K562 (cell line): ENCODE results near the gene C2CD2. TPM values are rescaled to one million over a fixed set of nuclear protein-coding genes. Genes with fewer than 3 reads are reported as not detected.
A peak's percentile ranks its signal among the peaks of the same experiment; 100 is the strongest.

Experiments
- ATAC-seq: fragments of 200-7000 bp; cut with Tn5 transposase; 3 replicates; pipeline ENCODE4 v1.9.1; 2020; ENCODE audit warnings: moderate library complexity
- BruUV-seq: library from RNA; stranded (reverse); fragments of 400-500 nt; replicated peaks from 2 replicates; lab custom pipeline; 2021; lab: Mats Ljungman, UMichigan
- CTCF ChIA-PET: fragments of 300-600 bp; formaldehyde crosslinking; extraction: SDS; loops from one replicate; lab custom pipeline; 2021; ENCODE audit warnings: low intra/inter-chr PET ratio; lab: Yijun Ruan, JAX
- POLR2A ChIA-PET: fragments of 300-600, 350-650 bp; sonication (Branson Sonifier 250); formaldehyde crosslinking; extraction: SDS; loops from one replicate; lab custom pipeline; 2021; ENCODE audit warnings: antibody characterized with exemption, inconsistent platforms; lab: Yijun Ruan, JAX
- DNase-seq, 4 experiments: peaks; one replicate each; pipeline versions ENCODE4 v3.0.0 to v3.0.0-alpha.2; 2011 to 2018; ENCODE audit warnings: low spot score in 3 of 4, mixed read lengths in 3 of 4; ENCODE audit errors: extremely low read depth in 1 of 4
- FAIRE-seq: peaks from 2 replicates; lab custom pipeline; 2011; peaks lifted over from hg19 to GRCh38; lab: Jason Lieb, UNC
- H2AFZ ChIP-seq: 2 replicates; pipeline ENCODE4 v1.6.0; 2011; ENCODE audit warnings: low read depth, low read length, control low read depth, inconsistent platforms
- H3K27ac ChIP-seq: fragments of 200-600 bp; 3 replicates; pipeline ENCODE4 v1.8.0; 2011; ENCODE audit warnings: low read depth, mild to moderate bottlenecking, control low read depth, inconsistent platforms, low read length, moderate library complexity, mixed read lengths; ENCODE audit errors: extremely low read depth
- H3K27me3 ChIP-seq, 2 experiments: fragments of 300-600 bp in 1 of 2; 2 replicates in 1 of 2; 3 replicates in 1 of 2; pipeline versions ENCODE4 v1.6.0 to v1.8.0; 2011; ENCODE audit warnings: inconsistent platforms in 2 of 2, low read length in 2 of 2, mild to moderate bottlenecking in 1 of 2, mixed read lengths in 1 of 2, moderate library complexity in 1 of 2; ENCODE audit not compliant: control insufficient read depth in 2 of 2, insufficient read depth in 2 of 2
- H3K36me3 ChIP-seq: fragments of 300-600 bp; 3 replicates; pipeline ENCODE4 v1.8.0; 2011; ENCODE audit warnings: mild to moderate bottlenecking, low read length, inconsistent platforms; ENCODE audit not compliant: control insufficient read depth, insufficient read depth
- H3K4me1 ChIP-seq, 2 experiments: fragments of 200-600 bp in 1 of 2; replicated peaks in 1 of 2; 2 replicates in 1 of 2; 3 replicates in 1 of 2; pipeline versions ENCODE4 v1.5.1 to v1.8.0; 2011; ENCODE audit warnings: inconsistent platforms in 2 of 2, low read length in 2 of 2, mild to moderate bottlenecking in 1 of 2, mixed read lengths in 1 of 2, moderate library complexity in 1 of 2; ENCODE audit not compliant: control insufficient read depth in 2 of 2, insufficient read depth in 2 of 2
- H3K4me2 ChIP-seq: 2 replicates; pipeline ENCODE4 v1.6.1; 2011; ENCODE audit warnings: low read length, control low read depth, inconsistent platforms, mixed read lengths; ENCODE audit not compliant: insufficient read depth
- H3K4me3 ChIP-seq: fragments of 200-600 bp; sonication (generic), shearing (Covaris generic); 2 replicates; pipeline ENCODE4 v1.5.1; 2016; ENCODE audit warnings: control low read depth, inconsistent platforms
- H3K79me2 ChIP-seq: fragments of 200-600 bp; 3 replicates; pipeline ENCODE4 v1.8.0; 2011; ENCODE audit warnings: low read length, inconsistent platforms; ENCODE audit not compliant: control insufficient read depth, insufficient read depth
- H3K9ac ChIP-seq, 2 experiments: 2 replicates each; pipeline versions ENCODE4 v1.6.0 to v1.6.1; 2011; ENCODE audit warnings: low read depth in 2 of 2, low read length in 2 of 2, control low read depth in 1 of 2, inconsistent platforms in 1 of 2, mild to moderate bottlenecking in 1 of 2, mixed read lengths in 1 of 2; ENCODE audit not compliant: insufficient read depth in 1 of 2
- H3K9me1 ChIP-seq: one replicate; pipeline ENCODE4 v1.6.0; 2011; ENCODE audit warnings: inconsistent platforms, mild to moderate bottlenecking, low read length, moderate library complexity; ENCODE audit not compliant: control insufficient read depth, insufficient read depth
- H3K9me3 ChIP-seq: replicated peaks from 2 replicates; pipeline ENCODE4 v1.5.1; 2011; ENCODE audit warnings: low read depth, low read length, inconsistent platforms; ENCODE audit not compliant: control insufficient read depth, insufficient read depth
- H4K20me1 ChIP-seq: replicated peaks from 2 replicates; pipeline ENCODE4 v1.6.1; 2011; ENCODE audit warnings: low read length, inconsistent platforms, mixed read lengths; ENCODE audit not compliant: control insufficient read depth, insufficient read depth
- BCOR ChIP-seq: fragments of 450-650 bp; IDR thresholded peaks from 2 replicates; pipeline ENCODE4 v1.6.1; 2016
- CBX3 ChIP-seq, 2 experiments: IDR thresholded peaks; 1 replicate in 1 of 2; 2 replicates in 1 of 2; pipeline ENCODE4 v1.6.1; 2012; ENCODE audit warnings: inconsistent platforms in 2 of 2, low read length in 2 of 2, borderline replicate concordance in 1 of 2, control low read depth in 1 of 2
- FOXK2 ChIP-seq, 2 experiments: fragments of 450-650 bp; IDR thresholded peaks in 1 of 2; conservative IDR thresholded peaks in 1 of 2; 2 replicates each; pipeline ENCODE4 v1.6.1; 2016; ENCODE audit warnings: low read depth in 2 of 2, mild to moderate bottlenecking in 1 of 2
- HNRNPH1 ChIP-seq: fragments of 200-400 bp; formaldehyde crosslinking; optimal IDR thresholded peaks from 2 replicates; pipeline ENCODE3; 2017; ENCODE audit warnings: low read depth, mild to moderate bottlenecking, low read length, moderate library complexity
- IRF2 ChIP-seq: sonication (generic); formaldehyde crosslinking; IDR thresholded peaks from 2 replicates; pipeline ENCODE4 v1.8.1; 2022; ENCODE audit warnings: mild to moderate bottlenecking, missing genetic modification reagents
- PHF20 ChIP-seq: fragments of 450-650 bp; IDR thresholded peaks from 2 replicates; pipeline ENCODE4 v1.6.1; 2018; ENCODE audit not compliant: partially characterized antibody
- RBM25 ChIP-seq: fragments of 200-400 bp; formaldehyde crosslinking; IDR thresholded peaks from 2 replicates; pipeline ENCODE4 v1.6.1; 2018; ENCODE audit warnings: low read length, low read depth, moderate library complexity; ENCODE audit not compliant: severe bottlenecking
- TRIM28 ChIP-seq: fragments of 450-650 bp; IDR thresholded peaks from 2 replicates; pipeline ENCODE4 v1.6.1; 2017
- WGBS: fragments of 100-300 bp; shearing (Covaris generic); methylation state at CpG from one replicate; pipeline ENCODE4 v1.1.6; 2016; ENCODE audit warnings: low coverage, mixed read lengths; ENCODE audit not compliant: insufficient coverage; ENCODE audit errors: missing lambda C conversion rate; 5-methylcytosine and 5-hydroxymethylcytosine counted together
- in situ Hi-C: fragments of 300-500 bp; cut with MboI; formaldehyde crosslinking; loops from 4 replicates; pipeline ENCODE4 v1.15.0; 2018; ENCODE audit warnings: inconsistent platforms, mixed read lengths
- intact Hi-C: fragments of 100-400 bp; cut with micrococcal nuclease; formaldehyde crosslinking; loops from 2 replicates; pipeline ENCODE4 v1.14.2; 2022
- polyA plus RNA-seq, 8 experiments: library from polyadenylated mRNA; depleted of rRNA in 4 of 8; stranded (reverse) in 5 of 8; unstranded in 3 of 8; fragments of >200 nt; fragmentation: Nextera tagmentation in 2 of 8; fragmentation: Illumina TruSeq in 1 of 8; extraction: Ambion mirVana in 2 of 8; extraction: Trizol in 1 of 8; gene quantifications; 2 replicates each; pipeline versions ENCODE4 v1.2.1 to v1.2.3, GENCODE V29; 2011 to 2014; ENCODE audit warnings: inconsistent platforms in 1 of 8, missing spikeins in 1 of 8
- total RNA-seq, 7 experiments: library from RNA; depleted of rRNA in 6 of 7; stranded (reverse); fragments of >200 nt in 6 of 7; fragmentation: Illumina TruSeq in 2 of 7; extraction: Trizol in 2 of 7; gene quantifications; 2 replicates each; pipeline versions ENCODE4 v1.2.1 to v1.2.3, GENCODE V29; 2011 to 2021; ENCODE audit warnings: low replicate concordance in 1 of 7
- TF ChIP-seq, protein P1 (sequence below): fragments of 450-650 bp; IDR thresholded peaks from 2 replicates; pipeline ENCODE4 v1.6.1; 2017; ENCODE audit warnings: mild to moderate bottlenecking, moderate library complexity
- TF ChIP-seq, protein P2 (sequence below): fragments of 250-450 bp; sonication (Bioruptor Pico); IDR thresholded peaks from 2 replicates; pipeline ENCODE4 v1.8.0; 2021; ENCODE audit warnings: moderate library complexity, mild to moderate bottlenecking, inconsistent platforms
- TF ChIP-seq, protein P3 (sequence below), 2 experiments: fragments of 150-350 bp in 1 of 2; IDR thresholded peaks; 2 replicates each; pipeline ENCODE4 v1.6.1; 2012 to 2016; ENCODE audit warnings: low read depth in 2 of 2, low read length in 2 of 2, mild to moderate bottlenecking in 1 of 2, moderate library complexity in 1 of 2

Gene C2CD2
- total and polyA plus RNA-seq, 9 of the 15 experiments (the other 6 are each of a cell fraction or from before 2014, with no cell fraction given): 1.3 to 21.6 (median 12.1) TPM

DNA sequence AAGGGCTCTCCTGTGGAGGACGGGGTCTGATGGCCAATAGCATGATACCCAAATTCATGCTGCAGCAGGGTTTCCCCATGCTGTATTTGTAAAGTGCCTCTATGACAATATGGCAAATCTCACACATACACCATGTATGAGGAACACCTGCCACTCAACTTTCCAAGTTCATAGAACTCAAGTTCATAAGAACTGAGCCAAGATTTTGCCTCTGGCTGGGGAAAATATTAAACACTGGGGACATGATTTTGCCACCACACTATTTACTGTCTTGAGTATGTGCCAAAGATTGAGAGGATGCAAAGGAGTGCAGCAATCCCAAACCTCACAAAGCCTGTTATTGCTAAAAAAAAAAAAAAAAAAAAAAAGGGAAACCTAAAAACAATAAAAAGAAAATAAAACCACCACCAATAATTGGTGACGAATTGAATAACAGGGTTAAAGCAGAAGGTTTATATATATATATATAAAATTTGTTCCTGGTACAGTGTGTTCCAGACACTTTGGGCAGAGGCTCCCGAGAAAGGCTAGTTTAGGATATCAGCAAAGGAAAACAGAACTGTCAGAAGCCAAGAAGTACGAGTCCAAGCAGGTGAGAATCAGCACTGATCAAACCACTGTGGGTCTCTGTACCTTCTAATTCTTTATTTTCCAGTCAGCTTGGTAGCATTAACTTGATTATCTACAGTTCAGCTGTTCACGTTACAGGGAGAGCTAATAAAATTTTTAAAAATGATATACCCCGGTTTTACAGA is 32.0 kb upstream of the C2CD2 start (continued):
- TF ChIP-seq, protein P1, sequence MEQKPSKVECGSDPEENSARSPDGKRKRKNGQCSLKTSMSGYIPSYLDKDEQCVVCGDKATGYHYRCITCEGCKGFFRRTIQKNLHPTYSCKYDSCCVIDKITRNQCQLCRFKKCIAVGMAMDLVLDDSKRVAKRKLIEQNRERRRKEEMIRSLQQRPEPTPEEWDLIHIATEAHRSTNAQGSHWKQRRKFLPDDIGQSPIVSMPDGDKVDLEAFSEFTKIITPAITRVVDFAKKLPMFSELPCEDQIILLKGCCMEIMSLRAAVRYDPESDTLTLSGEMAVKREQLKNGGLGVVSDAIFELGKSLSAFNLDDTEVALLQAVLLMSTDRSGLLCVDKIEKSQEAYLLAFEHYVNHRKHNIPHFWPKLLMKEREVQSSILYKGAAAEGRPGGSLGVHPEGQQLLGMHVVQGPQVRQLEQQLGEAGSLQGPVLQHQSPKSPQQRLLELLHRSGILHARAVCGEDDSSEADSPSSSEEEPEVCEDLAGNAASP: no peak
- TF ChIP-seq PHF20: no peak

DNA sequence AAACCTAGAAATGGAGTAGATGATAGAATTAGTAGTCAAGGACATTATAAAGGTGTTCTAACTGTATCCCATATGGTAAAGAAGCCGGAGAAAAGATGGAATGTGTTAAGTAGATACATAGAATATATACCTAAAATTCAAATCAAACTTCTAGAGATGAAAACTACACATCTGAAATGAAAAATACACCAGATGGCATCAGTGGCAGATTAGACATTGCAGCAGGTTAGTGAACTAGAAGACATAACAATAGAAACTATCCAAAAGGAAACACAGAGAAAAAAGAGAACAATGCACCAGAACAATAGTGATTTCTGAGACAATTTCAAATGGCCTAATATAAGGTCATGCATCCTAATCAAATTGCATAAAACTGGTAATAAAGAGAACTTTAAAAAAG is 29.4 kb upstream of the C2CD2 start:
- Histone ChIP-seq H4K20me1 (no peaks in the 10 kb centered on the region), H3K36me3 (no peaks in the 10 kb centered on the region), H3K9me1 (no peaks in the 10 kb centered on the region), H3K27ac (no peak overlapping the region), H3K79me2 (no peaks in the 10 kb centered on the region), H3K9ac (no peak overlapping the region), H2AFZ (no peak overlapping the region), H3K4me1 (no peaks in the 10 kb centered on the region), H3K27me3 (peaks cover 0 to 10% of the 10 kb centered on the region in 2 experiments; a peak in 2 of 5 replicates), H3K9me3 (peaks cover 4% of the 10 kb centered on the region; the same call in 1 of the 2 replicates), H3K4me2 (no peak overlapping the region), H3K4me3 (no peak overlapping the region)
- intact Hi-C loops: no loop called here
- ChIA-PET POLR2A (interaction anchor here (0.7 kb wide), 1 partner anchor 305 kb away, joined by 3 read pairs; no protein-coding TSS in a partner anchor), CTCF (no interaction called here)
- no peak for TF ChIP-seq FOXK2 (conservative IDR thresholded peaks at IDR 0.05 in 1 of 2, IDR thresholded peaks at IDR 0.05 in 1 of 2; ENCODE audit: low read depth in 2 of 2)
- no peak for TF ChIP-seq RBM25
- no peak for TF ChIP-seq IRF2
- TF ChIP-seq TRIM28: peak; percentile 74; the same call in 1 of the 2 replicates
- peak in 1 of 2 experiments; percentile 39; a peak in 1 of 3 replicates for TF ChIP-seq CBX3 (IDR thresholded peaks at IDR 0.05; ENCODE audit: borderline replicate concordance in 1 of 2, low read length in 2 of 2)
- TF ChIP-seq, protein P2, sequence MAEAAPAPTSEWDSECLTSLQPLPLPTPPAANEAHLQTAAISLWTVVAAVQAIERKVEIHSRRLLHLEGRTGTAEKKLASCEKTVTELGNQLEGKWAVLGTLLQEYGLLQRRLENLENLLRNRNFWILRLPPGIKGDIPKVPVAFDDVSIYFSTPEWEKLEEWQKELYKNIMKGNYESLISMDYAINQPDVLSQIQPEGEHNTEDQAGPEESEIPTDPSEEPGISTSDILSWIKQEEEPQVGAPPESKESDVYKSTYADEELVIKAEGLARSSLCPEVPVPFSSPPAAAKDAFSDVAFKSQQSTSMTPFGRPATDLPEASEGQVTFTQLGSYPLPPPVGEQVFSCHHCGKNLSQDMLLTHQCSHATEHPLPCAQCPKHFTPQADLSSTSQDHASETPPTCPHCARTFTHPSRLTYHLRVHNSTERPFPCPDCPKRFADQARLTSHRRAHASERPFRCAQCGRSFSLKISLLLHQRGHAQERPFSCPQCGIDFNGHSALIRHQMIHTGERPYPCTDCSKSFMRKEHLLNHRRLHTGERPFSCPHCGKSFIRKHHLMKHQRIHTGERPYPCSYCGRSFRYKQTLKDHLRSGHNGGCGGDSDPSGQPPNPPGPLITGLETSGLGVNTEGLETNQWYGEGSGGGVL (CRISPR knock-in tag): no peak
- TF ChIP-seq BCOR: no peak
- TF ChIP-seq HNRNPH1: no peak
- TF ChIP-seq, protein P3, sequence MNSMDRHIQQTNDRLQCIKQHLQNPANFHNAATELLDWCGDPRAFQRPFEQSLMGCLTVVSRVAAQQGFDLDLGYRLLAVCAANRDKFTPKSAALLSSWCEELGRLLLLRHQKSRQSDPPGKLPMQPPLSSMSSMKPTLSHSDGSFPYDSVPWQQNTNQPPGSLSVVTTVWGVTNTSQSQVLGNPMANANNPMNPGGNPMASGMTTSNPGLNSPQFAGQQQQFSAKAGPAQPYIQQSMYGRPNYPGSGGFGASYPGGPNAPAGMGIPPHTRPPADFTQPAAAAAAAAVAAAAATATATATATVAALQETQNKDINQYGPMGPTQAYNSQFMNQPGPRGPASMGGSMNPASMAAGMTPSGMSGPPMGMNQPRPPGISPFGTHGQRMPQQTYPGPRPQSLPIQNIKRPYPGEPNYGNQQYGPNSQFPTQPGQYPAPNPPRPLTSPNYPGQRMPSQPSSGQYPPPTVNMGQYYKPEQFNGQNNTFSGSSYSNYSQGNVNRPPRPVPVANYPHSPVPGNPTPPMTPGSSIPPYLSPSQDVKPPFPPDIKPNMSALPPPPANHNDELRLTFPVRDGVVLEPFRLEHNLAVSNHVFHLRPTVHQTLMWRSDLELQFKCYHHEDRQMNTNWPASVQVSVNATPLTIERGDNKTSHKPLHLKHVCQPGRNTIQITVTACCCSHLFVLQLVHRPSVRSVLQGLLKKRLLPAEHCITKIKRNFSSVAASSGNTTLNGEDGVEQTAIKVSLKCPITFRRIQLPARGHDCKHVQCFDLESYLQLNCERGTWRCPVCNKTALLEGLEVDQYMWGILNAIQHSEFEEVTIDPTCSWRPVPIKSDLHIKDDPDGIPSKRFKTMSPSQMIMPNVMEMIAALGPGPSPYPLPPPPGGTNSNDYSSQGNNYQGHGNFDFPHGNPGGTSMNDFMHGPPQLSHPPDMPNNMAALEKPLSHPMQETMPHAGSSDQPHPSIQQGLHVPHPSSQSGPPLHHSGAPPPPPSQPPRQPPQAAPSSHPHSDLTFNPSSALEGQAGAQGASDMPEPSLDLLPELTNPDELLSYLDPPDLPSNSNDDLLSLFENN (IDR thresholded peaks at IDR 0.05; ENCODE audit: low read depth in 2 of 2, low read length in 2 of 2): no peak
- BruUV-seq: no TSS peak
- 0% methylated on average over 1 of the region's 1 CpG for WGBS
- FAIRE-seq (no peak), ATAC-seq (no peak), DNase-seq (no peak)
- in situ Hi-C loops: no loop called here
